Lower lobe of right lung (tissue), 2 donors: ENCODE results near the gene MAS1L. TPM values are rescaled to one million over a fixed set of nuclear protein-coding genes. Genes with fewer than 3 reads are reported as not detected.

ENCODE experiments used
- ATAC-seq, 2 donors: fragments of 200-7000 bp; cut with Tn5 transposase; one replicate each; pipeline ENCODE4 v1.9.1; 2020 to 2022; ENCODE audit warnings: mild to moderate bottlenecking in 2 of 2, moderate library complexity in 2 of 2
- DNase-seq: peaks from one replicate; pipeline ENCODE4 v3.0.0-alpha.2; 2020
- H3K27ac ChIP-seq: fragments of 200-600 bp; one replicate; pipeline ENCODE4 v1.8.0; 2022
- H3K27me3 ChIP-seq: fragments of 200-600 bp; one replicate; pipeline ENCODE4 v1.8.0; 2022; ENCODE audit warnings: low read depth
- H3K36me3 ChIP-seq: fragments of 200-600 bp; one replicate; pipeline ENCODE4 v1.8.0; 2022; ENCODE audit warnings: mild to moderate bottlenecking
- H3K4me1 ChIP-seq: fragments of 200-600 bp; one replicate; pipeline ENCODE4 v1.8.0; 2022
- H3K4me3 ChIP-seq: fragments of 200-600 bp; one replicate; pipeline ENCODE4 v1.8.0; 2022; ENCODE audit warnings: mild to moderate bottlenecking
- H3K9me3 ChIP-seq: fragments of 200-600 bp; one replicate; pipeline ENCODE4 v1.8.0; 2022
- intact Hi-C: fragments of 100-400 bp; cut with DNase I; formaldehyde crosslinking; loops from one replicate; pipeline ENCODE4 v1.11.0; 2022
- long read RNA-seq: library from polyadenylated mRNA; unstranded; transcript quantifications from one replicate; pipeline ENCODE4 v2.0.0, GENCODE V29; 2021
- total RNA-seq: library from RNA; stranded (reverse); fragmentation: NEBNext Ultra II Directional; extraction: Animal tissue kit (Norgen Biotek cat#: 25700); gene quantifications from one replicate; pipeline ENCODE4 v1.2.1, GENCODE V29; 2021
- TF ChIP-seq, protein P1 (sequence below): fragments of 200-600 bp; IDR thresholded peaks from one replicate; pipeline ENCODE4 v1.8.0; 2022; ENCODE audit warnings: antibody characterized with exemption, mild to moderate bottlenecking
- donor health status: DM: no; HTN: yes; CAD: no; lungs with severe emphysema.

Gene MAS1L
- total RNA-seq, result 0.50 TPM
- long read RNA-seq, partial matches to known transcripts, result 0 of 1 reads
- long read RNA-seq, other reads (novel, unspliced or antisense), result 1 of 1 reads

DNA sequence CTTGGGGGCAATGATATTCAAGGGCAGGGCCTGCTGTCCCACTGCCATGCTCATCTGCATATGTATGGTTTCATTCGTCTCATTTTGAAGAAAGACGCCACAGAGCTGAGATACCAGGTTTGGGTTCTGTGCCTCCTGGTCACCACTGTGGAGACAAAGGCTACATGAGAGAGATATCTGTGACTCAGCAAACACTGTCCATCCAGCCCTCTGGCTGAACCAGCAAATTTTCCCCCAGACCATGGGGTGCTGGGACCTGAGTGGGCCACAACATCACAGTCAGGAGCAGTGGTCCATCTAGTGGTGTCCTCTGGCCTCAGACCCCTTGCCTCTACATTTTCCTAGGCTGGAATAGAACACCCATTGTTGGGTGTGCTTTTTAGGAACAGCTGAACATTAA, at the start of gene MAS1L:
TSS of gene MAS1L (minus strand) at position 297 of the 400 bp plus-strand sequence. CDS start at position 243, 54 bp downstream.
- no peaks in the 10 kb centered on the region for H3K9me3 ChIP-seq
- H3K27ac ChIP-seq, result no peak within 1 kb of the TSS
- DNase-seq, result no peak
- no peaks in the 10 kb centered on the region for H3K36me3 ChIP-seq
- no peaks in the 10 kb centered on the region for H3K27me3 ChIP-seq
- no peak within 1 kb of the TSS for H3K4me3 ChIP-seq
- H3K4me1 ChIP-seq, result no peaks in the 10 kb centered on the region
- TF ChIP-seq, protein P1, sequence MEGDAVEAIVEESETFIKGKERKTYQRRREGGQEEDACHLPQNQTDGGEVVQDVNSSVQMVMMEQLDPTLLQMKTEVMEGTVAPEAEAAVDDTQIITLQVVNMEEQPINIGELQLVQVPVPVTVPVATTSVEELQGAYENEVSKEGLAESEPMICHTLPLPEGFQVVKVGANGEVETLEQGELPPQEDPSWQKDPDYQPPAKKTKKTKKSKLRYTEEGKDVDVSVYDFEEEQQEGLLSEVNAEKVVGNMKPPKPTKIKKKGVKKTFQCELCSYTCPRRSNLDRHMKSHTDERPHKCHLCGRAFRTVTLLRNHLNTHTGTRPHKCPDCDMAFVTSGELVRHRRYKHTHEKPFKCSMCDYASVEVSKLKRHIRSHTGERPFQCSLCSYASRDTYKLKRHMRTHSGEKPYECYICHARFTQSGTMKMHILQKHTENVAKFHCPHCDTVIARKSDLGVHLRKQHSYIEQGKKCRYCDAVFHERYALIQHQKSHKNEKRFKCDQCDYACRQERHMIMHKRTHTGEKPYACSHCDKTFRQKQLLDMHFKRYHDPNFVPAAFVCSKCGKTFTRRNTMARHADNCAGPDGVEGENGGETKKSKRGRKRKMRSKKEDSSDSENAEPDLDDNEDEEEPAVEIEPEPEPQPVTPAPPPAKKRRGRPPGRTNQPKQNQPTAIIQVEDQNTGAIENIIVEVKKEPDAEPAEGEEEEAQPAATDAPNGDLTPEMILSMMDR, result no peak
- ATAC-seq, result no peak
- intact Hi-C loops, result no loop called here

GRCh38 chr6:29532320-29532951, 44.7 kb upstream of the MAS1L start:
- Histone ChIP-seq H3K27me3 (no peaks in the 10 kb centered on the region), H3K4me1 (no peaks in the 10 kb centered on the region), H3K9me3 (no peaks in the 10 kb centered on the region), H3K4me3 (no peak overlapping the region), H3K36me3 (no peaks in the 10 kb centered on the region), H3K27ac (no peak overlapping the region)
- no peak for ATAC-seq
- DNase-seq, result no peak
- TF ChIP-seq, protein P1, result no peak
- intact Hi-C loops, result no loop called here

- H3K27ac ChIP-seq, result no peak overlapping the region
- TF ChIP-seq, protein P1, result no peak
- ATAC-seq (no peak), DNase-seq (no peak)
- H3K4me1 ChIP-seq, result no peaks in the 10 kb centered on the region
- H3K4me3 ChIP-seq, result no peak overlapping the region
- no peaks in the 10 kb centered on the region for H3K27me3 ChIP-seq
- no peaks in the 10 kb centered on the region for H3K36me3 ChIP-seq
- intact Hi-C loops, result no loop called here
- no peaks in the 10 kb centered on the region for H3K9me3 ChIP-seq
Measured at GRCh38 chr6:29531668-29532067, 43.9 kb upstream of the MAS1L start.

DNA sequence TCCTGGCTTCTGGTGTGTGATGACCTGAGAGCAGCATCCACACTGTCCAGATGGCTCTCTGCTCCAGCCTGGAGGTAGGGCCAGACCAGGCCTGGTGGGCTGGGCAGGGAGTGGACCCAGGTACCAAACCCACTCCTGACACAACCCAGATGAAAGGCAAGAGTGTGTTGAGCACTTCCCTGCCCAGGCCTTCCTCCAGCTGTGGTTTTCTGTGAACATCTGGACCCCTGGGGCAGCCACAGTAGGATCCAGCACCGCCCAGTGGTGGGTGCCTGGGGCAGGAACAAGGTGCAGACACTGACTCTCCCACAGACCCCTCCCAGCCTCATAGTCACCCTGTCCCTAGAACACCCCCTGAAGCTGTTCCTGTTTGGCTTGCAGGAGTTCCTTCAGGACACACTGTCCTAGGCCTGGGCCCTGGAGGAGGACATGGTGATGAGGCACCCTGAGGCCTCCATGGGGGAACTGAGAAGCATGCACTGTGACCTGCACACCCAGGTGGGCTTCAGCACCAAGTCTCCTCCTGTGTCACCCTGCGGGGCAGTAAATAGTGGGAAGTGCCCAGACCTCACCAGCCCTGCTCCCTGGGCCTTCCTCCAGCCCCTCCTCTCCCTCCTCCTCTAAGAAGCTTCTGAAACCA, 43.0 kb upstream of the MAS1L start:
- H3K36me3 ChIP-seq, result no peaks in the 10 kb centered on the region
- no peaks in the 10 kb centered on the region for H3K4me1 ChIP-seq
- no peaks in the 10 kb centered on the region for H3K27me3 ChIP-seq
- TF ChIP-seq, protein P1, result no peak
- no peak overlapping the region for H3K4me3 ChIP-seq
- intact Hi-C loops, result no loop called here
- DNase-seq (no peak), ATAC-seq (no peak)
- H3K27ac ChIP-seq, result no peak overlapping the region
- H3K9me3 ChIP-seq, result no peaks in the 10 kb centered on the region

DNA sequence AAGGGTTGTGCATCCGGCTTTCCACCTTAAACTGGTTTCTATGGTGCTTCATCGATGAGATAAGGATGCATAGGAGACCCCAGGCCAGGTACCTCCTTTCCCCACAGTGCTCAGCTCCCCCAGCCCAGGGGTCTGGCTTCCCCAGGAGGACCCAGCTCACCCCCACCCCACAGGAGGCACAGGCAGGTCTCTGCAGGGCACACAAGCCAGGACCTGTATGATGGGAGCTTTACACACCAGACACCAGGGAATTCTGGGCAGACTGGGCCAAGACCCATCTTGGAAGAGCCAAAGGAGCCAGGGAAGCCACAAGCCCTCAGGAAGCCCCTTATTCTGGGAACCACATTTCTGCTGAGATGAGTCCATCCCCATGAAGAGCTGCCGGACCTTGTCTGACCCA, 42.2 kb upstream of the MAS1L start:
- DNase-seq, result no peak

More for the DNA sequence above, 42.2 kb upstream of the MAS1L start:
- intact Hi-C loops, result no loop called here
- Histone ChIP-seq H3K27me3 (no peaks in the 10 kb centered on the region), H3K9me3 (no peaks in the 10 kb centered on the region), H3K4me3 (no peak overlapping the region), H3K27ac (no peak overlapping the region), H3K4me1 (no peaks in the 10 kb centered on the region), H3K36me3 (no peaks in the 10 kb centered on the region)
- ATAC-seq, result no peak
- TF ChIP-seq, protein P1, result no peak
